ENCODE measurements around the gene PPIP5K2.
"Not testable (repeated sequence)": the region's sequence is repeated elsewhere in the genome, so short reads cannot be mapped to it uniquely, and the experiment has no call there.

Gene PPIP5K2

DNA sequence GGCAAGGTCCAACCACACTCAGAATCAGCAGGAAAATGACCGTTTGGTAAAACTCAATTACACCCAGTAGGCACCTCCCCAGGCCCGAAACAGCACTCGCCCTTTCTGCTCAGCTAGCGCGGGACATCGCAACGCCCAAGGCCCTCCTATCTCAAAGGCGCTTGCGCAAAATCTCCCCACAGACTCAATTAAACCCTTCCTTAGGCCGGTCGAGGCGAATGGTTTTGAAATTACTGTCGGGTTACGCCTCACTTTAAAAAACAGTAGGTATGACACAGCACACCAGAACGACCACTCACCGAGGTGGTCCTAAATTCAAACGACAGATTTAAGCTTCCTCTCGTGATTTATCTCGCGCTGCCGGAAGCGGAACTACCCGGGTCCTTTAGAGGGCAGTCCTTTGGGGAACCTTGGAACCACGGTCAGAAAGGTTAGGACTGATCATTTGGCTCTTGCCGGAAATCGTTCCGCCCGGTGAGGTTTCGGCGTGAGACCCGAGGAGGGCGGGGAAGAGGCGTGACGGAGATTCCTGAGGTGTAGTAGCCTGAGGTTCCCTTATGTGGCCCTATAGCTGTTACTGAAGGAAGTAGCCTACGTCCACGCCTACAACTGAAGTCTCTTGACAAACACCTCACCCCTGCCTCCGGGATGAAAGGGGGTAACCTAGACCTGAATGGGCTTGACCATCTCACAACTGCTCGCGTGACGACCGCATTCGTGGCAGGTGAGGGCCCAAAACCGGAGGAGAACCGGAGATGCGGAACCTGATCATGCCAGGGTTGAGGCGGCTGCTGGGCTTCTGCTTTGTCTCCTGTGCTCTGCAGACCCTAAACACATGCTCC, at the start of gene PPIP5K2, which contains the start of gene GIN1:
TSS of gene PPIP5K2 (plus strand) at position 537 of the 842 bp plus-strand sequence. CDS start 9,289 bp downstream, outside the sequence.
TSS of gene GIN1 (minus strand) at position 374 of the 842 bp plus-strand sequence. CDS start 11,431 bp downstream, outside the sequence.
- peak; percentile 85 for DNase-seq (ENCODE audit: insufficient read length, low spot score)
- FAIRE-seq: peak; percentile 93

DNA sequence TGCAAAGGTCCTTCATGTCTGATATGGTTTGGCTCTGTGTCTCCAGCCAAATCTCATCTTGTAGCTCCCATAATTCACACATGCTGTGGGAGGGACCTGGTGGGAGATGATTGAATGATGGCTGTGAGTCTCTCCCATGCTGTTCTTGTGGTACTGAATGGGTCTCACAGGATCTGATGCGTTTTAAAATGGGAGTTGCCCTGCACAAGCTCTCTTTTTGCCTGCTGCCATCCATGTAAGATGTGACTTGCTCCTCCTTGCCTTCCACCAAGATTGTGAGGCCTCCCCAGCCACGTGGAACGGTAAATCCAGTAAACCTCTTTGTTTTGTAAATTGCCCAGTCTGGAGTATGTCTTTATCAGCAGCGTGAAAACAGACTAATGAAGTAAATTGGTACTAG, 46.6 kb upstream of the PPIP5K2 start:
- DNase-seq (ENCODE audit: insufficient read length, low spot score); FAIRE-seq: not testable (repeated sequence)

DNA sequence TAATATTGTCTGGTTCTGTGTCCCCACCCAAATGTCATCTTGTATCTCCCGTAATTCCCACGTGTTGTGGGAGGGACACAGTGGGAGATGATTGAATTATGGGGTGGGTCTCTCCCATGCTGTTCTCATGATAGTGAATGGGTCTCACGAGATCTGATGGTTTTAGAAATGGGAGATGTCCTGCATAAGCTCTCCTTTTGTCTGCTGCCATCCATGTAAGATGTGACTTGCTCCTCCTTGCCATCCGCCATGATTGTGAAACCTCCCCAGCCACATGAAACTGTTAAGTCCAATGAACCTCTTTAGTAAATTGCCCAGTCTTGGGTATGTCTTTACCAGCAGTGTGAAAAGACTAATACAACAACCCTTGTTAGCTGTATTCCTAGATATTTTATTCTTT, 44.7 kb upstream of the PPIP5K2 start:
- FAIRE-seq (no peak), DNase-seq (ENCODE audit: insufficient read length, low spot score) (no peak)

DNA sequence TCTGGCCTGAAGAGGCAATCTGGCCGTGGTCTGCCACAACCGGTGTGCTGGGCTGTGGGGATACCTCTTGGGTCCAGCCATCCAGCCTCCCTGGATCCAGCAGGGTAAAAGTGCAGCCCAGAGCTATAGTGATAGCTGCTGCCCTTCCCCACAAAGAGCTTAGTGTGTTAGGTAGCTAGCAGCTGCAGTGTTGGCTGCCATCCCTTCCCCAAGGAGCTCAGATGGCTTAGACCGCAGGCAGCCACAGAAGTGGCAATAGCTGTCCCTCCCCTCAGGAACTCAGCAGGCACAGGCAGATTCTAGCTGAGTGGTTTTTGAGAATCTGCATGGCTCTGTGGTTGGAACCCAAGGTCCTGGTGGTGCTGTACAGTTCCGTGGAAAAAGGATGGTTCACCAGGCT, 40.3 kb upstream of the PPIP5K2 start:
- FAIRE-seq (no peak), DNase-seq (ENCODE audit: insufficient read length, low spot score) (no peak)

DNA sequence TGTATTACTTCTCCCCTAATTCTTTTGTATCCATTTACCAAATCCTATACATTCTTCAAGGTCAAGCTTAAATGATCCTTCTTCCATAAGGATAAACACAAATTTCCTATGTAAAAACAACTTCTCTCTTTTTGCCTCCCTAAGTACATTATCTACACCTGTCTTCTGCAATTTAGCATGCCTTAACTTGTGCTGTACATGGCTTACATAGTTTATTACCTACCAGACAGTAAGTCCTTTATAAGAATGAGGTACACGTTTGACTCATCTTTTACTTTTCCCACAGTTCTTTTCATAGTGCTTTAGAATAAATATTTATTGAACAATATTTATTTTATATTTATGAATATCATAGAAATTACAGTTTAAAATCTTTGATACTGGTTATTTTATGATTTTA, 33.6 kb upstream of the PPIP5K2 start:
- DNase-seq (ENCODE audit: insufficient read length, low spot score) (no peak), FAIRE-seq (no peak)

DNA sequence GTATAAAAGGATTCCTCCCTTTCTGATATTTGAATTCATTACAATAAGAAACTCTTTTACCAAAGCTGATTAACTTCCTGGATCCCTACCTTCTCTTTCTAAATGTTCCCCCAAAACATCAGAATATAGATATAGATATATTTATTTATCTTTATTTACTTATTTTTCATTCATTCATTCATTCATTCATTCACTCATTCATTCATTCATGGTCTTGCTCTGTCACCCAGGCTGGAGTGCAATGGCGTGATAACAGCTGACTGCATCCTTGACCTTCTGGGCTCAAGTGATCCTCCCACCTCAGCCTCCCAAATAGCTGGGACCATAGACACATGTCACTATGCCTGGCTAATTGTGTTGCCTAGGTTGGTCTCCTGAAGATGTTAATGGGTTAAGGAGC, 30.8 kb upstream of the PPIP5K2 start:
- DNase-seq (ENCODE audit: insufficient read length, low spot score): no peak
- no peak for FAIRE-seq

DNA sequence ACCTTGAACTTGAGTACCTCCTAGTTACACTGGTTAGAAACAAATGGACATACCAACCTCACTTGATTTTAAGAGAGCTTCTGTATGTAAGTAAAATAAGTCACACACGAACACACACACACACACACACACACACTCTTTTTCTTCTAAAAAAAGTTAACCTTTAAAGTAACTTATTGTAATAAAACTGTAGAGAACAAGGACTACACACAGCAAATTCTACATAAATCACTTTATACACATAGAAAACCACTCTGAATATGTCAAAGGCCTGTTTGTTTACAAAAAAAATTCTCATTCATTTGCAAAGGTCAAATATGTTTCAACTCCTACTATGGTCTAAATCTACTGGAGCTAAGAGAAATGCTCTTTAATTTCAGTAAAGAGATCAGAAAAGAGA, 29.3 kb upstream of the PPIP5K2 start:
- no peak for FAIRE-seq
- DNase-seq (ENCODE audit: insufficient read length, low spot score): no peak

DNA sequence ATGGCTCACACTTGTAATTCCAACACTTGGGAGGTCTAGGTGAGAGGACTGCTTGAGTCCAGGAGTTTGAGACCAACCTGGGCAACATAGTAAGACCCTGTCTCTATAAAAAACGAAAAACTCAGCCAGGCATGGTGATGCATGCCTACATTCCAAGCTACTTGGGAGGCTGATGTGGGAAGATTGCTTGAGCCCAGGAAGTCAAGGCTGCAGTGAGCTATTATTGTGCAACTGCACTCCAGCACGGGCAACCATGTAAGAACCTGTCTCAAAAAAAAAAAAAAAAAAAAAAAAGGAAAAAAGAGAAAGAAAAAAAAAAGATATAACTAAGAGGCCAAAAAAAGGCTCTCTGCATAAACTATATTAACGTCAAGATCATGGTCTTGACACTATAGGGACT, 27.4 kb upstream of the PPIP5K2 start:
- DNase-seq (ENCODE audit: insufficient read length, low spot score) (no peak), FAIRE-seq (no peak)

DNA sequence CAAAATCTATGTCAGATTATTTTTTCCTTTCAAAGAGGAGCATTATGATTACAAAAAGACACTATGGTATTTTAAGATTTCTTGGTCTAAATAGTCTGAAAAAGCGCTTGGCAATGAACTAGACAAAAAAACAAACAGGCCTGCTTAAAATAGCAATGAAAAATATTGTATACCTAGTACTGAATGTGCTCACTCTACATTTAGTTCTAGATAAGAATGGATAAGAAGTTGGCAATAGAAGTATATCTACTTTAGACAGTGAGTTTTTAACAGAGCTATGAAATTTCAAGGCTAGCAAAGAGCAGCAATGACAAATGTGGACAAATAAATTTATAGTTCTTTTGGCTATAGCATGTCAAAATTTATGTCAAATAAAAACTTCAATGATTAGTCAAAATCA, 26.4 kb upstream of the PPIP5K2 start:
- FAIRE-seq: no peak

DNA sequence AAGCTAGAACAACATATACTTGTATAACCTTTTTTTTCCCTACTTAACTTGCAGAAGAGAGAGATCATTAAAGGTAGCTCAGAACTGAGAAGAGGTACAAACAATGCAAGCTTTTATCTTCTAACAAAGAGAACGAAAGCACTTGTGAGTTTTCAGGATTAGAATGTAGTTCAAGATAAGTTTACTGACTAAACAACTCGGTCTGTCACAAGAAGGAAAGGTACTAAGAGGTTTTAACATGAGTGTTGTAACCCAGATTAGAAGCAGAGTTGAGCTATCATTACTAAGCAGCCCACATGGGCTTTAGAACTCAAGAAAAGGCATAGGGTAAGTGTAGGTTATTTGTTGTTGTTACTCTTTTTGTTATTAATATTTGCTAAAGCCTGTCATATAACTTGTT, 25.4 kb upstream of the PPIP5K2 start:
- DNase-seq (ENCODE audit: insufficient read length, low spot score) (no peak), FAIRE-seq (no peak)

More for the DNA sequence above, 26.4 kb upstream of the PPIP5K2 start:
- no peak for DNase-seq (ENCODE audit: insufficient read length, low spot score)

DNA sequence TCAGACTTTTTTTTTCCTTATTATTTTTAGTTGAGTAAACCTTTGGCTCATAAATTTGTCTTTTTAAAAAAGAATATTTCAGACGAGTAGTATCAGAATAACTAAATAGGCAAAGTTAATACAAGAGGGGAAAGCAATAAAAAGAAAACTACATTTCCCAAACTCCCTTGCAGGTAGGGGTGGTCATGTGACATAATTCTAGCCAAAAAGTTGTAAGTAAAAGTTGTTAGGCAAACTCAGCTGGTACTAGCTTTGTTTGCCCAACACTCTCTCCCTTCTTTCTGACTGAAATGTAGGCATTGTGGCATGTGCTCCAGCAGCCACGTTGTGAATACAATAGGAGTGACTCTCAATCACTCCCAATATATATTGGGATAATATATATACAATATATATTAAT, 21.1 kb upstream of the PPIP5K2 start:
- FAIRE-seq (no peak), DNase-seq (ENCODE audit: insufficient read length, low spot score) (no peak)

DNA sequence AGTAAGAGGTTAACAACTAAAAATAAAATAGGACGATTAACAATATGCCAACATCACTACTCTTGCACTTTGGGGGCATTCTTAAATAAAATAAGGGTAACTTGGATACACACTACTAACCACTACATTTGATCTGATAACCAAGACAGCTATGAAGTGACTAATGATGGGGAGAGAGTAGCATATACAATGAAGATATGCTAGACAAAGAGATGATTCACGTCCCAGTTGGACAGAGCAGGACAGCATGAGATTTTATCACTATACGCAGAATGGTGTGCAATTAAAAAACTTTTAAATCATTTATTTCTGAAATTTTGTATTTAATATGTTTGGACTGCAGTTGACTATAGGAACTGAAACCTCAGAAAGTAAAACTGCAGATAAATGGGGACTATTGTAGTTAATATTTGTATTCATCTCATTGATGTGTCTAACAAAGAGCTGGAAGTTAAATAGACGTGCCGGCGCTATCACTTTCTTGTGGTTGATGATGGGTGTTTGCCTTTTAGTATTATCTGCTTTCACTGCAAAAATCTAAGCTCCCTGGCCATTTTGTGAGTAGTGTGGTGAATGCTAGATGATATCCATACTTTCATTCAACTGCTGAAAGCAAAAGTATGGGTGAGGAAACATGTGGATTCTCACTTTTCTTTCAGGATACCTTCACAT, 18.9 kb upstream of the PPIP5K2 start:
- no peak for DNase-seq (ENCODE audit: insufficient read length, low spot score)
- FAIRE-seq: no peak

DNA sequence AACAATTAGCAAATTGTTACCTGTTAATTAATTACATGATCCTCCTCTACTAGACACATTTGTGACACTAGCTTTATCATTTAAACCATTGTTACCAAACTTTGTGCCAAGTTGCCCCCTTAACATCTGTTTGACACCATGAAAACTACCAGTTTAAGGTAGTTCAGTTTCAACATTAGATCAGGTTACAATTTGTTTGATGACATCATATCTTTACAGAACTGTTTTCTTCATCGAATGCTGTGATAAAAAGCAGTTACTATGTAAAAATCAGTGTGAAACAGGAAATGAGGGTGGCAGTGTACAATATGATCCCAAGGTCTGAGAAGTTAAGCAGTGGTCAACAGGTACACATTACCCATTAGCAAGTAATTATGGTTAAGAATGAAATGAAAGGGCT, 17.9 kb upstream of the PPIP5K2 start:
- FAIRE-seq: no peak

DNA sequence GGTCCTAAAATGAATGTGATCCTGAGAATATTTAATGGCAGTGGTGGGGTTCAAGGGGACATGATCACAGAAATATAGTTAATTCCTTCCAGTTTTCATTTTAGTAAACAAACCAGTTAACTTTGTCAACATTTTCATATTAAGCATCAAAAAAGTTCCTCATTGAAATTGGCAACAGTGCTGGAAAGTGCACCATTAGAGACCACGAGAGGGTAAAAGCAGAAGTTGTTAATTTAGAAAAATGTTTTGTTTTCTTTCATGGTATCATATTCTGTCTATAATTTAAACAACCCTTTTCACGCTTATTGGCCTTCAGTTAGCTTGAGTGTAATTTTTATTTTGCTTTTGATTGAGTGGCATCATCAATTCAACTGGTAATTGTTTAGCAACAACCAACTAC, 12.0 kb upstream of the PPIP5K2 start:
- FAIRE-seq: no peak
- DNase-seq (ENCODE audit: insufficient read length, low spot score): no peak

More for the DNA sequence above, 17.9 kb upstream of the PPIP5K2 start:
- DNase-seq (ENCODE audit: insufficient read length, low spot score): no peak

DNA sequence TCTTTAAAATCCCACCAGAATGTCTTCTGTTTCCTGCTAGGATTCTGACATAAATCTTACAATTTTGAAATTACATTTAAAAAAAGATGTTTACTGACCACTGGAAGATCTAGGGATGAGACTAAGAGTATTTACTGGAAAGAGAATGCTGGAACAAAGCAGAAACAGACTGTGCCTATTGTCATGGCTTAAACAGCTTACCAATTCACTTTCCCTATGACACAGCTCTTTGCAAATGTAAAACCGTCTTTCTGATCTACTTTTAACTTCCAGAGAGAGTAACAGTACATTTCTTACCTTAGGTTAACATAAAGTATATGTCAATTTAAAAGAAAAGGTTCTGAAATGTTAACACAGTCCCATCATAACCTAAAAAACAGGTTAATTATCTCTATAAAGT, 10.8 kb upstream of the PPIP5K2 start:
- no peak for DNase-seq (ENCODE audit: insufficient read length, low spot score)
- no peak for FAIRE-seq

DNA sequence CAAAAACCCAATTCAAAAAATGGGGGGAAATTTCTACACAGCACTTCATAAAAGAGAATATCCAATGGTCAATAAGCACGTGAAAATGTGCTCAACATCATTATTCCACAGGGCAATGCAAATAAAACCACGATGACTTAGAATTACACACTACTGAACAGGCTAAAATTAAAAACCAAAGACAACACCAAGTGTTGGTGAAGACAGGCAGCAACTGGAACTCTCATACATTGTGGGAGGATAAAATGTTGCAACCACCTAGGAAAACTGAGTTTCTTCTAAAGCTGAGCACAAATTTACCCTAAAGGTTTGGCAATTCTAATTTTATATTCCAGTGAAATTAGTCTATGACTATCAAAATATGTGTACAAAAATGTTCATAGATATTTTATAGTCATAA, 9.7 kb upstream of the PPIP5K2 start:
- no peak for DNase-seq (ENCODE audit: insufficient read length, low spot score)

DNA sequence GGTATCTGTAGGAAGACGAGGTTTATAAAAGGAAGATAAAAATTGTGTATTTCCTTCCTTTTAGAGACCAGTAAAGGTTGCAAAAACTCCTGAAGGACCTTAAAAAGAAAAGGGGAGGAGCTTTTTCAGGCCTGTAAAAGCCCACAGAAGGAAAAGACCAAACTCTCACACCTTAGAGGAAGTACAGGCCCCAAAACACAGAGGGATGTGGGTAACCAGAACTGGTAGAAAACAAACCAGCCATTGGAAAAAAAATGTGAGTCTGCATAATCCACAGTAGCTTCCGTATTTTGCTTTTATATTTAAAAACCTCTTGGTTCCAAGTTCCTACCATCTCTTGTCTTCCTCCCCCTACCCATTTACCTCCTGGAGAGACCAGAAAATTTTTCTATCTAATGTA, 8.6 kb upstream of the PPIP5K2 start:
- DNase-seq (ENCODE audit: insufficient read length, low spot score) (no peak), FAIRE-seq (no peak)

More for the DNA sequence above, 9.7 kb upstream of the PPIP5K2 start:
- FAIRE-seq: no peak

DNA sequence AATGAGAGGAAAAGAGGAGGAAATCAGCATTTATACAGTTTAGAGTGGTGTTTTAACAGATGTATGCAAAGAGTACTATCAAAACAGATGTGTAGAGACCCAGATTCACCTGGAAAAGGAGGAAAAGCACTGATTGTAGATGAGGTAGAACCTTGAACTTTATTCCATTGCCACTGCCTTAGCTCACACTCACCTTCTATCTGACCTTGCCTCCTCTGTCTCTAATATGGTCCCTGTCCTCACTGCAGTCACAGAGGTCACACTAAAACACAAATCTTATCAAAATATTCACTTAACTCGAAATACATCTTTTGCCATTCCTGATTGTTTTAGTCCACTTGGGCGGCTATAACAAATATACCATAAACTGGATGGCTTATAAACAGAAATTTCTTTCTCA, 7.2 kb upstream of the PPIP5K2 start:
- FAIRE-seq (no peak), DNase-seq (ENCODE audit: insufficient read length, low spot score) (no peak)

DNA sequence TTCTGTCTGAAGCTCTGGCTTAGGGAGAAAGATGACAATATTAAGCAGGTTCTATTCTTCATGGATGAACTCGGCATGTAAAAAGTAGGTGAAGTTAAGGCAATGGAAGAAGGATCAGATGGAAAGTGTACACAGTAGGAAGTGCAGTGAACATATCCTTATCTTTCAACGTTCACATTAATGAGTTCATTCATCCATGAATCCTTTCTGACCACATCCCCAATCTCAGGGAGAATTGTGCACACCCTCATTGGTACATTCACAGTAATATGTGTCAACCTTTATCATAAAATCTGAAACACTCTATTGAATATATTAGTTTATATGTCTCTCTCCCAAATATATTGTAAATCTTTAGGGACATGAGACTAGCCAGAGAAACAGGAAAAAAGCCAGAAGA, 5.7 kb upstream of the PPIP5K2 start:
- FAIRE-seq: no peak
- DNase-seq (ENCODE audit: insufficient read length, low spot score): no peak

DNA sequence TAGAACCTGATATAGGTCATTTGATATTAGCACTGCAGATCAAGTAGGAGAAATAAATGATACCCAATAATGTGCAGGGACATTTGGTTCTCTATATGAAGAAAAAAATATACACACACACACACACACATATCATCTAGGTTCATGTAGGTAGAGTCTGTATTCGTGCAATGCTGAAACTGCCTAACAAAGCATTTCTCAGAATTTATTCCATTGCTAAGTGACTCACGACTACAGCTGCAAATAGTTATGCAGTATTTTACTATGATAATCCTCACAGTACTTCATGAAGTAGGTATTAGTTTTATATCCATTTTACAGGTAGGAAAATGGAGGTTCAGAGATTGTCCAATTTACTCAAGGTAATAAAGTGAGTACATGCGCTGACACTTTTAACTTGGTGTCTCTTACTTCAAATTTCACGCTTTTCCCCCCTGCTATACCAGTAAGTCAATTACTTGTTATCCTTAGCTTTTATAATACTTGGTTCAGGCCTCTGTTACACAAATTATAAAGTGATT, 2.6 kb upstream of the PPIP5K2 start:
- FAIRE-seq: no peak

DNA sequence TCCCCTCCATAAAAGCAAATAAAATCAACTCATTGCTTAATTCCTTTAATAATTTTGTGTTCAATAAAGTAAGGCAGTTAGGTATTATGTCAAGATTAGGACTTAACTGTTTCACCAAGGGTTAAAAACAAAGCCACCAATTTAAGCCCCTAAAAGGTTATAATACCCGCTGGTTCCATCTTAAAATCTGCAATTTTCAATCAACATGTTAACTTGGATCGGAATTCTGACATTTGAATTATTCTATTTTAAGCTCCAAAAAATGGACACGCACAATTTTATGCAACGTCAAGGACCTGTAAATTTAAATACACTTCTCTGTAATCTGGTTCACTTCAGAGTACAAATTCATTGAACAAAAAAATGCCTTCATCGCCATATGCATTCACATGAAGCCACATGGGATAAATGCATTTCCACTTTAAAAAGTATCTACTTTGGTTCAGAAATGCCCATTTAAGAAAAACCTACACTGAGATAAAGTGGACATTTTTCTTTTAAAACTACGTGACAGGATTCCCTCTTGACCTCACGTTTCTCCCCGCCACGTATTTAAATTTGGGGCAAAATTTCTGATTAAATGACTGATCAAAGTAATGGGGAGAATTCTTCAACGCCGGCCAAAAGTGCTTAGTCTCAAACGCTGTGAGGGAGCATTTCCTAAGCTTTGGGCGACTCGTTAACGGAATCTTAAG, 884 bp upstream of the PPIP5K2 start:
- DNase-seq (ENCODE audit: insufficient read length, low spot score) (no peak), FAIRE-seq (no peak)

More for the DNA sequence above, 2.6 kb upstream of the PPIP5K2 start:
- DNase-seq (ENCODE audit: insufficient read length, low spot score): no peak
